ENCODE results near the gene SCUBE1. TPM values are rescaled to one million over a fixed set of nuclear protein-coding genes. Genes with fewer than 3 reads are reported as not detected.

The SCUBE1 gene
- total RNA-seq, 1 experiment from 2014 or later, result not detected

GRCh38 chr22:43315687-43316217 lies 27.4 kb downstream of the SCUBE1 start:
- POLR2A ChIA-PET, result no interaction called here
- Histone ChIP-seq H3K27ac (ENCODE audit: low read length) (no peak overlapping the region), H3K36me3 (ENCODE audit: control insufficient read depth, insufficient read depth, low read length) (no peaks in the 10 kb centered on the region), H3K27me3 (ENCODE audit: control insufficient read depth, insufficient read depth, low read length) (no peaks in the 10 kb centered on the region), H3K9me3 (ENCODE audit: control insufficient read depth, insufficient read depth, low read depth, low read length) (no peaks in the 10 kb centered on the region), H3K4me1 (ENCODE audit: control insufficient read depth, insufficient read depth, low read length) (no peaks in the 10 kb centered on the region), H3K4me3 (ENCODE audit: low read depth in 2 of 2, low read length in 2 of 2) (no peak overlapping the region)
- BruUV-seq (replicated peaks), result no TSS peak
- in situ Hi-C loops (cut with HindIII; ENCODE audit: low pct_unique_long_range_greater_than_20kb, low sequenced_read_pairs) (no loop called here), intact Hi-C loops (cut with micrococcal nuclease; ENCODE audit: unreplicated experiment) (no loop called here)
- ATAC-seq (no peak), DNase-seq (ENCODE audit: low read depth, low spot score) (no peak)
- CTCF ChIA-PET, result no interaction called here
- TF ChIP-seq SIN3A (IDR thresholded peaks at IDR 0.05; ENCODE audit: borderline replicate concordance, insufficient read depth, low read depth, low read length) (no peak), TCF7L2 (IDR thresholded peaks at IDR 0.05; ENCODE audit: low read depth, low read length) (no peak), REST (IDR thresholded peaks at IDR 0.05; ENCODE audit: insufficient read depth in 1 of 2, low read depth in 2 of 2, low read length in 1 of 2) (no peak), CTCF (IDR thresholded peaks at IDR 0.05) (no peak), POLR2AphosphoS5 (IDR thresholded peaks at IDR 0.05; ENCODE audit: low read depth, low read length) (no peak)

GRCh38 chr22:43314611-43315010 lies 28.6 kb downstream of the SCUBE1 start:
- ATAC-seq (no peak), DNase-seq (ENCODE audit: low read depth, low spot score) (no peak)
- no peaks in the 10 kb centered on the region for H3K4me1 ChIP-seq (ENCODE audit: control insufficient read depth, insufficient read depth, low read length)
- H3K36me3 ChIP-seq (ENCODE audit: control insufficient read depth, insufficient read depth, low read length), result no peaks in the 10 kb centered on the region
- intact Hi-C loops (cut with micrococcal nuclease; ENCODE audit: unreplicated experiment) (no loop called here), in situ Hi-C loops (cut with HindIII; ENCODE audit: low pct_unique_long_range_greater_than_20kb, low sequenced_read_pairs) (no loop called here)
- CTCF ChIA-PET, result no interaction called here
- POLR2A ChIA-PET, result no interaction called here
- BruUV-seq (replicated peaks), result no TSS peak
- no peaks in the 10 kb centered on the region for H3K9me3 ChIP-seq (ENCODE audit: control insufficient read depth, insufficient read depth, low read depth, low read length)
- no peak for TF ChIP-seq CTCF (IDR thresholded peaks at IDR 0.05)
- no peak for TF ChIP-seq TCF7L2 (IDR thresholded peaks at IDR 0.05; ENCODE audit: low read depth, low read length)
- H3K27ac ChIP-seq (ENCODE audit: low read length), result no peak overlapping the region
- H3K27me3 ChIP-seq (ENCODE audit: control insufficient read depth, insufficient read depth, low read length), result no peaks in the 10 kb centered on the region
- H3K4me3 ChIP-seq (ENCODE audit: low read depth in 2 of 2, low read length in 2 of 2), result no peak overlapping the region
